K562 (cell line): ENCODE results near the gene CCDC82. TPM values are rescaled to one million over a fixed set of nuclear protein-coding genes. Genes with fewer than 3 reads are reported as not detected.

Experiments
- ATF1 ChIP-seq, 2 experiments: fragments of 450-650 bp in 1 of 2; IDR thresholded peaks; 2 replicates each; pipeline ENCODE4 v1.6.1; 2016; ENCODE audit warnings: missing compliant biosample characterization in 1 of 2, missing genetic modification characterization in 1 of 2
- DDX20 ChIP-seq: fragments of 450-650 bp; IDR thresholded peaks from 2 replicates; pipeline ENCODE4 v1.6.1; 2016; ENCODE audit warnings: missing genetic modification characterization, low read depth, mild to moderate bottlenecking, missing compliant biosample characterization, moderate library complexity
- E2F3 ChIP-seq: fragments of 250-450 bp; sonication (Bioruptor Pico); IDR thresholded peaks from 2 replicates; pipeline ENCODE4 v1.4.0; 2020; ENCODE audit warnings: mild to moderate bottlenecking
- HDAC8 ChIP-seq: fragments of 450-650 bp; IDR thresholded peaks from 2 replicates; pipeline ENCODE4 v1.6.1; 2016; ENCODE audit warnings: mild to moderate bottlenecking, missing genetic modification characterization, moderate library complexity, missing compliant biosample characterization
- HEY1 ChIP-seq: fragments of 250-450 bp; sonication (Bioruptor Pico); IDR thresholded peaks from 2 replicates; pipeline ENCODE4 v1.5.0; 2020; ENCODE audit warnings: mild to moderate bottlenecking, moderate library complexity, borderline replicate concordance
- IFI16 ChIP-seq: fragments of 250-450 bp; sonication (Bioruptor Pico); IDR thresholded peaks from 2 replicates; pipeline ENCODE4 v2.1.2; 2022; ENCODE audit warnings: mild to moderate bottlenecking, inconsistent platforms
- MAZ ChIP-seq, 2 experiments: fragments of 450-650 bp in 1 of 2; sonication (generic) in 1 of 2; formaldehyde crosslinking; IDR thresholded peaks in 1 of 2; conservative IDR thresholded peaks in 1 of 2; 2 replicates each; pipeline versions ENCODE4 v1.4.0 to v1.5.0; 2020; ENCODE audit warnings: mild to moderate bottlenecking in 1 of 2, missing genetic modification reagents in 1 of 2
- MEF2D ChIP-seq: conservative IDR thresholded peaks from 2 replicates; pipeline ENCODE4 v1.6.1; 2016; ENCODE audit warnings: low read depth, missing genetic modification characterization, missing compliant biosample characterization
- NELFE ChIP-seq: IDR thresholded peaks from 2 replicates; pipeline ENCODE4 v1.6.1; 2011; ENCODE audit warnings: mild to moderate bottlenecking; ENCODE audit not compliant: insufficient read depth, insufficient read length
- NFRKB ChIP-seq: fragments of 450-650 bp; IDR thresholded peaks from 2 replicates; pipeline ENCODE4 v1.6.1; 2016; ENCODE audit warnings: low read depth
- RHOXF2B ChIP-seq: fragments of 250-450 bp; sonication (Bioruptor Pico); conservative IDR thresholded peaks from 2 replicates; pipeline ENCODE4 v1.5.1; 2021
- ZKSCAN3 ChIP-seq: fragments of 250-450 bp; sonication (Bioruptor Pico); IDR thresholded peaks from 2 replicates; pipeline ENCODE4 v1.4.0; 2020
- ZNF165 ChIP-seq: fragments of 250-450 bp; sonication (Bioruptor Pico); IDR thresholded peaks from 2 replicates; pipeline ENCODE4 v1.4.0; 2020; ENCODE audit warnings: borderline replicate concordance
- ZNF584 ChIP-seq: fragments of 200-800 bp; sonication (Bioruptor generic); IDR thresholded peaks from 2 replicates; pipeline ENCODE4 v1.6.1; 2016; ENCODE audit warnings: low read depth, mild to moderate bottlenecking, missing genetic modification characterization, missing compliant biosample characterization
- ZNF778 ChIP-seq: fragments of 450-650 bp; formaldehyde crosslinking; IDR thresholded peaks from 2 replicates; pipeline ENCODE4 v1.4.0; 2020; ENCODE audit warnings: mild to moderate bottlenecking, moderate library complexity
- polyA plus RNA-seq, 8 experiments: library from polyadenylated mRNA; depleted of rRNA in 4 of 8; stranded (reverse) in 5 of 8; unstranded in 3 of 8; fragments of >200 nt; fragmentation: Nextera tagmentation in 2 of 8; fragmentation: Illumina TruSeq in 1 of 8; extraction: Ambion mirVana in 2 of 8; extraction: Trizol in 1 of 8; gene quantifications; 2 replicates each; pipeline versions ENCODE4 v1.2.1 to v1.2.3, GENCODE V29; 2011 to 2014; ENCODE audit warnings: inconsistent platforms in 1 of 8, missing spikeins in 1 of 8
- total RNA-seq, 7 experiments: library from RNA; depleted of rRNA in 6 of 7; stranded (reverse); fragments of >200 nt in 6 of 7; fragmentation: Illumina TruSeq in 2 of 7; extraction: Trizol in 2 of 7; gene quantifications; 2 replicates each; pipeline versions ENCODE4 v1.2.1 to v1.2.3, GENCODE V29; 2011 to 2021; ENCODE audit warnings: low replicate concordance in 1 of 7
- TF ChIP-seq, protein P1 (sequence below), 2 experiments: fragments of 450-650 bp in 1 of 2; sonication (generic) in 1 of 2; formaldehyde crosslinking in 1 of 2; IDR thresholded peaks in 1 of 2; conservative IDR thresholded peaks in 1 of 2; 2 replicates each; pipeline versions ENCODE4 v1.6.1 to v1.8.1; 2016 to 2023; ENCODE audit warnings: mild to moderate bottlenecking in 2 of 2, moderate library complexity in 2 of 2, inconsistent platforms in 1 of 2, missing genetic modification reagents in 1 of 2
- TF ChIP-seq, protein P2 (sequence below): fragments of 450-650 bp; formaldehyde crosslinking; IDR thresholded peaks from 2 replicates; pipeline ENCODE4 v1.4.0; 2020; ENCODE audit warnings: mild to moderate bottlenecking, moderate library complexity
- TF ChIP-seq, protein P3 (sequence below): fragments of 250-450 bp; sonication (Bioruptor Pico); IDR thresholded peaks from 2 replicates; pipeline ENCODE4 v1.8.0; 2022; ENCODE audit warnings: moderate library complexity, mild to moderate bottlenecking, inconsistent platforms

The CCDC82 gene
- total and polyA plus RNA-seq, 9 of the 15 experiments (the other 6 are each of a cell fraction or from before 2014, with no cell fraction given), result 12.5 to 51.3 (median 24.5) TPM

DNA sequence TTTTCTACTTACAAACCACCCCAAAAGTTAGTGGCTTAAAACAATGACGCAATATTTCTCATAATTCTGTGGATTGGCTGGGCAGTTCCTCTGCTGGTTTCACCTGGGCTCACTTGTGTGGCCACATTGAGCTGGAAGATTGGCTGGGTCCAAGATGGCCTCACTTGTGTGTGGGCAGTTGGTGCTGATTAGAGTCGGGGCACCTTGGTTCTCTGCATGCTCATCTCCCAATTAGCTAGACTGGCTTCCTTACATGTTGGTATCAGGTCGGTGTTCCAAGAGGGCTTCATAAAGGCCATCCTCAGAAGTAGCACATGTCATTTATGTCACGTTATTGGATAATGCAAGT lies 59.2 kb downstream of the CCDC82 start (continued):
- TF ChIP-seq E2F3 (CRISPR knock-in tag) (peak; percentile 87), NFRKB (no peak), IFI16 (CRISPR knock-in tag) (peak; percentile 68; the same call in 1 of the 2 replicates), ZNF584 (CRISPR knock-in tag) (peak; percentile 74), ZNF165 (CRISPR knock-in tag) (peak; percentile 95; the same call in 1 of the 2 replicates), MAZ (CRISPR knock-in tag; conservative IDR thresholded peaks at IDR 0.05 in 1 of 2, IDR thresholded peaks at IDR 0.05 in 1 of 2) (peak in 1 of 2 experiments; percentile 80; a peak in 2 of 4 replicates), ZKSCAN3 (CRISPR knock-in tag) (peak; percentile 63; the same call in 1 of the 2 replicates), MEF2D (peak; percentile 86), HEY1 (CRISPR knock-in tag) (no peak), ZNF778 (CRISPR knock-in tag) (no peak), ATF1 (CRISPR knock-in tag; IDR thresholded peaks at IDR 0.05) (no peak), ATF1 (tag; IDR thresholded peaks at IDR 0.05) (0 out of 2 replicates have a peak, but pooled peaks have one; percentile 9), RHOXF2B (CRISPR knock-in tag) (peak; percentile 91), NELFE (no peak), DDX20 (tag) (peak; percentile 90), HDAC8 (tag) (peak; percentile 87; the same call in 1 of the 2 replicates)
- TF ChIP-seq, protein P1, sequence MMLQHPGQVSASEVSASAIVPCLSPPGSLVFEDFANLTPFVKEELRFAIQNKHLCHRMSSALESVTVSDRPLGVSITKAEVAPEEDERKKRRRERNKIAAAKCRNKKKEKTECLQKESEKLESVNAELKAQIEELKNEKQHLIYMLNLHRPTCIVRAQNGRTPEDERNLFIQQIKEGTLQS (IDR thresholded peaks at IDR 0.05), result peak; percentile 85
- TF ChIP-seq, protein P1 (CRISPR knock-in tag; conservative IDR thresholded peaks at IDR 0.05), result no peak
- TF ChIP-seq, protein P2, sequence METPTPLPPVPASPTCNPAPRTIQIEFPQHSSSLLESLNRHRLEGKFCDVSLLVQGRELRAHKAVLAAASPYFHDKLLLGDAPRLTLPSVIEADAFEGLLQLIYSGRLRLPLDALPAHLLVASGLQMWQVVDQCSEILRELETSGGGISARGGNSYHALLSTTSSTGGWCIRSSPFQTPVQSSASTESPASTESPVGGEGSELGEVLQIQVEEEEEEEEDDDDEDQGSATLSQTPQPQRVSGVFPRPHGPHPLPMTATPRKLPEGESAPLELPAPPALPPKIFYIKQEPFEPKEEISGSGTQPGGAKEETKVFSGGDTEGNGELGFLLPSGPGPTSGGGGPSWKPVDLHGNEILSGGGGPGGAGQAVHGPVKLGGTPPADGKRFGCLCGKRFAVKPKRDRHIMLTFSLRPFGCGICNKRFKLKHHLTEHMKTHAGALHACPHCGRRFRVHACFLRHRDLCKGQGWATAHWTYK (CRISPR knock-in tag), result peak; percentile 96
- TF ChIP-seq, protein P3, sequence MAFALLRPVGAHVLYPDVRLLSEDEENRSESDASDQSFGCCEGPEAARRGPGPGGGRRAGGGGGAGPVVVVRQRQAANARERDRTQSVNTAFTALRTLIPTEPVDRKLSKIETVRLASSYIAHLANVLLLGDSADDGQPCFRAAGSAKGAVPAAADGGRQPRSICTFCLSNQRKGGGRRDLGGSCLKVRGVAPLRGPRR (CRISPR knock-in tag), result peak; percentile 96
